ENCODE results near the gene TENM4.

- no peak for TF ChIP-seq CTCF (IDR thresholded peaks at IDR 0.05; ENCODE audit: low read depth, low read length, missing input control)
- TF ChIP-seq FOXA2 (IDR thresholded peaks at IDR 0.05): no peak
- no peak for TF ChIP-seq SP1 (IDR thresholded peaks at IDR 0.05)
- TF ChIP-seq MAX (IDR thresholded peaks at IDR 0.05): no peak
- TF ChIP-seq TAF1 (conservative IDR thresholded peaks at IDR 0.05): no peak
- TF ChIP-seq NR2F2 (IDR thresholded peaks at IDR 0.05): no peak
- no peak for TF ChIP-seq EGR1 (IDR thresholded peaks at IDR 0.05; ENCODE audit: low read depth in 2 of 2)
- TF ChIP-seq REST (IDR thresholded peaks at IDR 0.05): no peak
- TF ChIP-seq HNF4G (IDR thresholded peaks at IDR 0.05): no peak
Measured at GRCh38 chr11:79232346-79232745, 208.5 kb downstream of the TENM4 start.
